Nephron progenitor cell (in vitro differentiated cells): Measurements from ENCODE around the gene PYY.

Source experiments
- DNase-seq: peaks from one replicate; pipeline ENCODE4 v3.0.0; 2021
- H3K27ac Mint-ChIP-seq: 2 replicates; pipeline ENCODE4 v1.8.0; 2021; ENCODE audit warnings: mild to moderate bottlenecking, moderate library complexity, mixed read lengths
- H3K27me3 Mint-ChIP-seq: 2 replicates; pipeline ENCODE4 v1.8.0; 2021; ENCODE audit warnings: mild to moderate bottlenecking, low read depth, mixed read lengths; ENCODE audit not compliant: poor library complexity
- H3K36me3 Mint-ChIP-seq: 2 replicates; pipeline ENCODE4 v1.8.0; 2021; ENCODE audit warnings: low read depth, mixed read lengths
- H3K4me1 Mint-ChIP-seq: 2 replicates; pipeline ENCODE4 v1.8.0; 2021; ENCODE audit warnings: mixed read lengths
- H3K4me3 Mint-ChIP-seq: 2 replicates; pipeline ENCODE4 v1.8.0; 2021; ENCODE audit warnings: mild to moderate bottlenecking, moderate library complexity, mixed read lengths
- H3K9me3 Mint-ChIP-seq: 2 replicates; pipeline ENCODE4 v1.8.0; 2021; ENCODE audit warnings: mild to moderate bottlenecking, moderate library complexity, mixed read lengths
- TF ChIP-seq, protein P1 (sequence below): fragments of 200-600 bp; sonication (generic); IDR thresholded peaks from 2 replicates; pipeline ENCODE4 v1.5.0; 2021; ENCODE audit warnings: antibody characterized with exemption

Gene PYY

DNA sequence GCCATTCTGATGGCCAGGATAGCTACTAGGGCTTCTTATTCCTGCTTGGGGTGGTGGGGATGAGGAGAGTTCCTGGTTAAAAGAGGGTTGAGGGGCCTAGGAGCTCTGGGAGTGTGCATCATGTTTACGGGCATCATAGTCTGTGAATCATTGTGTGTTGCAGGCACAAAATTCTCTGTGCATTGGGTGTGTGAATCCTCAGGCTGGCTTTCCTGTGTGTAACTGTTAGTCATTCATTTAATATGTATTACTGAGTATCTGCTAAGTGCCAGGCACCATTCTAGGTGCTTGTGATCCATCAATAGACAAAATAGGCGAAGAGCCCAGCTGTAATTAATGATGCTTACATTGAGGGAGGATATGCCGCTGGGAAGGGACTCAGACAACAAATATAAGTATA, 17.3 kb downstream of the PYY start:
- H3K27me3 Mint-ChIP-seq: peaks cover 28% of the 10 kb centered on the region
- peaks cover 66% of the 10 kb centered on the region for H3K4me1 Mint-ChIP-seq
- TF ChIP-seq, protein P1, sequence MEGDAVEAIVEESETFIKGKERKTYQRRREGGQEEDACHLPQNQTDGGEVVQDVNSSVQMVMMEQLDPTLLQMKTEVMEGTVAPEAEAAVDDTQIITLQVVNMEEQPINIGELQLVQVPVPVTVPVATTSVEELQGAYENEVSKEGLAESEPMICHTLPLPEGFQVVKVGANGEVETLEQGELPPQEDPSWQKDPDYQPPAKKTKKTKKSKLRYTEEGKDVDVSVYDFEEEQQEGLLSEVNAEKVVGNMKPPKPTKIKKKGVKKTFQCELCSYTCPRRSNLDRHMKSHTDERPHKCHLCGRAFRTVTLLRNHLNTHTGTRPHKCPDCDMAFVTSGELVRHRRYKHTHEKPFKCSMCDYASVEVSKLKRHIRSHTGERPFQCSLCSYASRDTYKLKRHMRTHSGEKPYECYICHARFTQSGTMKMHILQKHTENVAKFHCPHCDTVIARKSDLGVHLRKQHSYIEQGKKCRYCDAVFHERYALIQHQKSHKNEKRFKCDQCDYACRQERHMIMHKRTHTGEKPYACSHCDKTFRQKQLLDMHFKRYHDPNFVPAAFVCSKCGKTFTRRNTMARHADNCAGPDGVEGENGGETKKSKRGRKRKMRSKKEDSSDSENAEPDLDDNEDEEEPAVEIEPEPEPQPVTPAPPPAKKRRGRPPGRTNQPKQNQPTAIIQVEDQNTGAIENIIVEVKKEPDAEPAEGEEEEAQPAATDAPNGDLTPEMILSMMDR: no peak
- H3K27ac Mint-ChIP-seq: no peak overlapping the region
- no peaks in the 10 kb centered on the region for H3K9me3 Mint-ChIP-seq
- no peak for DNase-seq
- peak overlapping the region; percentile 18 for H3K4me3 Mint-ChIP-seq
- H3K36me3 Mint-ChIP-seq: no peaks in the 10 kb centered on the region

DNA sequence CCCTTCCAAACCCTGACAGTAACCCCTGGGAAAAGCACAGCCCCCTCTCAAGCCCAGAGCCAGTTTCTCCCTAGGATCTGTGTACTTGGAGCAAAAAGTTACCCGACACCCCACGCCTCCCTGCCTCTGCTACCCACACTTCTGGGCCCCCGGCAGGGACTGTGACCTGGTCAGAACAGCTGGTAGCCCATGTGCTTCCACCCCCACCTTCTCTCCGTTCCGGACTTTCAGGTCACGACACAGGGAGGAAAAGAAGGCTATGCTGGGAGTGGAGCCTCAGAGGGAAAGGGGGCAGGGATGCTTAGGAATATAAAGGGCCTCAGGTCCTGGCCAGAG, 17.8 kb downstream of the PYY start:
- H3K27me3 Mint-ChIP-seq: peaks cover 28% of the 10 kb centered on the region
- no peaks in the 10 kb centered on the region for H3K9me3 Mint-ChIP-seq
- peaks cover 68% of the 10 kb centered on the region for H3K4me1 Mint-ChIP-seq
- TF ChIP-seq, protein P1: no peak
- no peaks in the 10 kb centered on the region for H3K36me3 Mint-ChIP-seq
- H3K4me3 Mint-ChIP-seq: no peak overlapping the region
- no peak overlapping the region for H3K27ac Mint-ChIP-seq
- peak; percentile 59 for DNase-seq

DNA sequence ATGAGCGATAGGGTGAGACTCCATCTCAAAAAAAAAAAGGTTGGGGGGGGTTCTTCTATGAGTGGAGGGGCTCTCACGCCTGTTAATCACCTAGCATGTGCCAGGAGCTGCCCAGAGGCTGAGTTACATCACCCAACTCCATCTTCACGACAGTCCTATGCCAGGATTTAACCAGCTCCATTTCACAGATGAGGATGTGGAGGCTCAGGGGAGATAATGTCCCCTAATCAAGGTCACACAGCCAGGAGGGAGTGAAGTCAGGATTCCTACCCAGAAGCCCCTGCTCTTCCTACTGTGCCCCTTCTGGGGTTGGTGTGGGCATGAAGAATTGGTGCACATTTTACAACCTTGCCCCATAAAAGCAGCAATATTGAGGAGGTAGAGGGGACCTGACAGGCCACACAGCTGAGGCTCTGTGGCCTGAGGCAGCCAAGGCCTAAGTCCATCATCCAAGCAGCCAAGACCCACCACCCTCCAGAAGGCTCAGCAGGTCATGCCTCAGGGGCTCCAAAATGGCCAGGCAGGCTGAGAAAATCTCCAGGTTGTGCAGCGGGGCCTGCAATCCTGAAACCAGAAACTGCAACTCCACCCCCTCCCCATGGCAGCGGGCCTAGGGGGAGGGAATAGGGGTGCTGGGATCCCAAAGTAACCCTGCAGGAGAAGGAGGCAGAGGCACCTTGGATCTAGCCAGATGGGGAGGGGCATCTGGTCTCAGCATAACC, 18.4 kb downstream of the PYY start:
- H3K36me3 Mint-ChIP-seq: no peaks in the 10 kb centered on the region
- no peak overlapping the region for H3K4me3 Mint-ChIP-seq
- no peak overlapping the region for H3K27ac Mint-ChIP-seq
- no peaks in the 10 kb centered on the region for H3K9me3 Mint-ChIP-seq
- peak; percentile 49 for DNase-seq
- TF ChIP-seq, protein P1: no peak
- peaks cover 29% of the 10 kb centered on the region for H3K27me3 Mint-ChIP-seq
- peaks cover 65% of the 10 kb centered on the region for H3K4me1 Mint-ChIP-seq

GRCh38 chr17:43932923-43933322, 20.8 kb downstream of the PYY start:
- Mint-ChIP-seq H3K9me3 (no peaks in the 10 kb centered on the region), H3K4me3 (no peak overlapping the region), H3K27ac (no peak overlapping the region), H3K4me1 (peaks cover 71% of the 10 kb centered on the region), H3K27me3 (peaks cover 28% of the 10 kb centered on the region), H3K36me3 (no peaks in the 10 kb centered on the region)
- DNase-seq: no peak
- TF ChIP-seq, protein P1: no peak

GRCh38 chr17:43932357-43932756, 21.4 kb downstream of the PYY start:
- no peaks in the 10 kb centered on the region for H3K9me3 Mint-ChIP-seq
- H3K4me3 Mint-ChIP-seq: no peak overlapping the region
- H3K4me1 Mint-ChIP-seq: peaks cover 72% of the 10 kb centered on the region
- no peak overlapping the region for H3K27ac Mint-ChIP-seq
- H3K36me3 Mint-ChIP-seq: no peaks in the 10 kb centered on the region
- H3K27me3 Mint-ChIP-seq: peaks cover 32% of the 10 kb centered on the region
- TF ChIP-seq, protein P1: no peak
- DNase-seq: no peak

GRCh38 chr17:43931062-43931571, 22.6 kb downstream of the PYY start:
- DNase-seq: no peak
- Mint-ChIP-seq H3K9me3 (peaks cover 4% of the 10 kb centered on the region), H3K27me3 (peaks cover 41% of the 10 kb centered on the region), H3K4me1 (peaks cover 71% of the 10 kb centered on the region), H3K36me3 (no peaks in the 10 kb centered on the region), H3K27ac (no peak overlapping the region), H3K4me3 (no peak overlapping the region)
- TF ChIP-seq, protein P1: no peak
